KG1 (cell line): ENCODE results near the gene SLC9A2.

Experiments
- DNase-seq: peaks from one replicate; lab custom pipeline; 2025; lab: John Stamatoyannopoulos, UW

Gene SLC9A2

DNA sequence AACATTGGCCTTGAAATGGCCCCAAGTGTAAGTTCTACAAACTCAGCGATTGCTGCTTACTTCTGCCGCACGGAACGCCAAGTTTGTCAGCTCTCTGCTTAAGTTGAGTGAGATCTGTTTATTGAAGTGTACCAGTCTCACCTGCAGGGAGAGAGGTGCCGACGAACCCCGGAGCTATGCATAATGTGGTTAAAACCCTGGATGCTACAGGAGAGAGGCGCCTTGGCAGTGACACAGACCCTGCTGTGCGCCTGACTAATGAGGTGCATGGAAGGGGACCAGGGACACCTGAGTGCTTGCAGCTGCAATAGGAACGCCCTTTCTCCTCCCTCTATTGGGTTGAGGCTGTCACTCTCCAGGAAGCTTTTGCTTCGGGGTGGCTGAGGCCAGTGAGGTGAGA, 979 bp downstream of the SLC9A2 start:
- DNase-seq: no peak

DNA sequence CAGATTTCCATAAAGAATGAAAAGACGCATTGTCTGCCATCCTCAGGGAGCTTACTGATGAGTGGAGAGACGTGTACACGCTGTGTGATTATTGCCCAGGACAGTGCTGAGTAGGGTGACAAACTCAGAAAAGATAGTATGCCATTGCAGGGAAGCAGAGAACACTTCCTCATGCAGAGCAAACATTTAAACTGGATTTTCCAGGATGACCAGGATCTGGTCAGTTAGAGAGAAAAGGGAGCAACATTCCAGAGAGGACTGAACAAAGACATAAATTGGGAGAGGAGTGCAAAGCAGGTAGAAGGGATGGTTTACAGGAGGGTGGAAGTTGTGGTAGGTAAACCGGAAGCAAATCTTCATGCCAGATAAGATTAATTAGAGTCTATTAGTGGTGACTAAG, 2.3 kb downstream of the SLC9A2 start:
- DNase-seq: no peak

DNA sequence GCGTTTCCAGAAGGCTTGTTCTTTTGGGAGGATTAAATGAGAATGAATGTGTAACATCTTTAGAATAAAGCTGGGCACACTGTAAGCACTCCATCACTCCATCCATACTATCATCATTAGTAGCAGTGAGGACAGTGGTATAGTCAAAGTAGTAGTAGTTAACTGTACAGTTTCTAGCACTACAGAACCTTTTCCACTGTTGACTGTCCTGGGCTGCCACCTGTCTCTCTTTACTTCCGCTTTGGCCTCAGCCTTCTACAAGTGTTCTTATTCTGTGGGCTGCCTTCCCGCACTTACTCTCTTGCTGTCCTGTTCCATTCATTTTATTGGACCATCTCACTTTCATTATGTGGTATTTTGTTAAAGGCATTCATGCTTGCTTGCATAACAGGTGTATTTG, 3.3 kb downstream of the SLC9A2 start:
- DNase-seq: no peak

DNA sequence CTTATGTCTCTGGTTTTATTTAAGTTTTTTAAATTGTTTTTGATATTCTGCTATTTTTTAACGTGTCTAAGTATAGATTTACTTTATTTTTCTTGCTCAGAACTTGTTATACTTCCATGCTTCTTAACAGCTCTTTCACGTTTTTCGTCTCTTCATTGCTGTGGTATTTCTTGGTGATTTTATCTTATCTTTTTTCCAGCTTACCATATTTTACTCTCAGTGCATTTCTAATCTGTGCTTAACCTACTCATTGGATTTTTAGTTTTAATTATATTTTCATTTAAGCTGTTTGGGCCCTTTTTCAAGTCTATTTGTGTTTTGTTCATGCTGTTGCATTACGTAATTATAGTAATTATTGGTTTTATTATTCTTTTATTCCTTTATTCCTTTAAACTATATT, 11.1 kb downstream of the SLC9A2 start:
- no peak for DNase-seq

DNA sequence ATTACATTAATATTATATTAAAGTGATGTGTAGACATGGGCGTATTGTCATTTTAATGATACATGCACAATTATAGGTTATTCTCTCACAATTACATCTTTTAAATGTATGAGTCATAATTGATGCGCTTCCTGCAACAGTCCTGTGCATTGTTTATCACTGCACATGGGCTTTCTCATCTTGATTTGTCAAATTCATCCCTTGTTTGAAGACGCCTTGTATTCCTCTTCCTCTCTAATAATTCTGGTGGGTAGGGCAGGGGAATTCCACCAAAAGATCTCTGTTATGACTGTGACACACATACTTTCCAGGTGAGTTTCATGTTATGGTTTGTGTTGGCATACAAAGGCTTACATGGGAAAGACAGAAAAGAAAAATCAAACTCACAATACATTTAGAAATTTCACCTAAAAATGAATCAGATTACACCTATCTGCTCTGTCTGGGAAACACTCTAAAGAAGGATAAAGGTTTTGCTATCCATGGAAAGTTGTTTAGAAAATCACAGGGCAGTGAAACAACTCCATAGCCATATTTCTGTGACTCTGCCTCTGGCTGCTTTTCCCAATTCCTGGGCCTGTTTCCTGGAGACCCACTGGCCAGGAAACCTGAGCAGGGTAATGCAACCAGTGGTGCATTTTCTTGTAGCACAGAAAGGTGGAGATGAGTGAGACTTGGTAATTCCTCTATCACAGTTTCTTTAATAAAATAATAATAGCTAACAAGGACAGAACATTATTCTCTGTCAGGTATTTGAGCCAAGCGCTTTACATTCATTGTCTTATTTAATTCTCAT, 13.2 kb downstream of the SLC9A2 start:
- no peak for DNase-seq

DNA sequence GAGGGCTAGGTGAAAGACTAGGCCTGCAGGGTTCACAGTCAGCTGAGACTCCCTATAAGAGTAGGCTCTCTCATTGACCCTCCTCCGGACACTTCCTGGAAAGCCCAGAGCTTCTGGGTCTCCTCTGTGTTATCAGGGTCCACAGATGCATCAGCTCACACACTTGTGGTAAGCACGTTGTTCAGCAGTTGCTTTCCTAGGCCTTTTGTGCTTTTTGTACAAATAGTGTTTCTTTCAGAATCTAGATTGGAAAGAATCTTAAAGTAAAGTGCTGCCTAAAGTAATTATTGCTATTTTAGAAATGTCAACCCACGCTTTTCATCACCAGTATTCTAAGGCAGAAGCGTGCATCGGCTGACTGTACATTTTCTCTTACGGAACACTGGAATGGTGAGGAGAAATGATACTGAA, 15.5 kb downstream of the SLC9A2 start:
- no peak for DNase-seq

DNA sequence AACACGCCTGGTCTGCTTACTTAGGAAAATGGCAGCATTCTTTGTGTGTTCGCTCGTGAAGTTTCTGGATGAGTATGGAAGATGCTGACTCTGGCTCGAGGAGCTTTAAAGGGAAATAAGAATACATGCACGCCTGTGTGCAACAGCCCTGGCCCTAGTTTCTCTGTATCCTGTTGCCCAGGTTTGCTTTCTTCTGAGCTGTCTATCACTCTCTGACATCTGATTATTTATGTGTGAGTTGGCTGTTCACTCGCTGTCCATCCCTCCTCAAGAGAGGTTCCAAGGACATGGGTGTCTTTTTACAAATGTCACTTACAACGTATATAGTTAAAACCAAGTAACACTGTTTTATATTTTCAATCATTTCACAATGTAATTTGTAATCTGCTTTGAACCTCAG, 16.0 kb downstream of the SLC9A2 start:
- DNase-seq: no peak

DNA sequence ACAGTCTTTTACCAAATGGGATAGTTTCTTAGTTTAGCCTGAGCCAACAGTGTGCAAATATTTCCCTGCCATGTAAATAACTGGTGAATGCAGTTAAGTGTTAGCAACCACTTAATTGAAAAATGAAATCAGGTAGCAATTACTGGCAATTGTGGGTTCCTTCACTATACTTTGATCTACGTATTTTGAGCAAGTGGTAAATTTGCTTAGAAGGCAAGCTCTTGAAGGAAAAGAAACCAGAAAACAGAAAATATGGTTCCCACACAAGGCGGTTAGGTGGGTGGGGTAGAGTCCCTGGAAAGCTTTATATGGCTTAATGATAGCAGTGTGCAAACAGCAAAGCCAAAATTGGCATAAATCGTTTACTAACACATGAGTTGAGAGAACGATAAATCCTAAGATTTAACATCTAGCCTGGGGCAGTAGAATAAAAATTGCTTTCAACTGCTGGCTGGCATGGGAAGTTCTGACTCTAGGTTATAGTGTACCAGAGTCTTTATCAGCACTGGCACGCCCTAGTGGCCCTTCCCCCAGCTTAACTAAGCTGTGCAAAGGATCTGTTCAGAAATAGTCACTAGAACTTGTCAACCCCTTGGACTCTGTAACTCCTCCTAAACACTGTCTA, 17.0 kb downstream of the SLC9A2 start:
- no peak for DNase-seq

DNA sequence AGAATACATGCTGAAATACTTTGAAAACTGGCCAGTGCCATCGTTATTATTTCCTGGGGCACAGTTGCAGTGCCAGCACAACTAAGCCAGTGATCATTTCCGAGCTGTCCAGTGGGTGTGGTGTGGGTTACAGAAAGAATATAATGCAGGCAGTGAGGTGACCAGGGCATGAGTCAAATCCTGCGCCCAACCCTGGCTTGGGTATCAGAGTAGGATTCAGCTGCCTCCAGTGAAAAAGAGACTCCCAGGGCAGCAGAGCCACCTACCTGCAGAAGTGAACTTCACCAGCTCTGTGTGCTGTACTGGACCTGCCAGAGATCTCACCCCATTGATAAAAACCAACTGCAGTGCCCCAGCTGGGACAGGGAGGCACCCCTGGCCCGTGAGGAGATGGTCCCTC, 18.0 kb downstream of the SLC9A2 start:
- DNase-seq: no peak

DNA sequence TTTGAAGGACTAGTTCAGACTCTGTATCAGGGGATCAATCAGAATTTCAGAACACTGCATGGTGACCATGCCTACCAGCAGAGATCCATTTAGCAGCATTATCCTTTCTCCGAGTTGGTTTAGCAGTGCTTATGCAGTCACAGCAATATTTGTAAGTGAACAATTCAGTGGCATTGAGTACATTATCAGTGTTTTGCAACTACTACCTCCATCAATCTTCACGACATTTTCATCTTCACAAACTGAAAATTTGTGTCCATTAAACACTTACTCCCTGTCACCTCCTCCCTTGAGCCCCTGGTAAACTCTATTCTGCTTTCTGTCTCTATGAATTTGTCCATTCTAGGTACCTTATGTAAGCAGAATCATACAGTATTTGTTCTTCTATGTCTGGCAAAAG, 20.1 kb downstream of the SLC9A2 start:
- DNase-seq: no peak

DNA sequence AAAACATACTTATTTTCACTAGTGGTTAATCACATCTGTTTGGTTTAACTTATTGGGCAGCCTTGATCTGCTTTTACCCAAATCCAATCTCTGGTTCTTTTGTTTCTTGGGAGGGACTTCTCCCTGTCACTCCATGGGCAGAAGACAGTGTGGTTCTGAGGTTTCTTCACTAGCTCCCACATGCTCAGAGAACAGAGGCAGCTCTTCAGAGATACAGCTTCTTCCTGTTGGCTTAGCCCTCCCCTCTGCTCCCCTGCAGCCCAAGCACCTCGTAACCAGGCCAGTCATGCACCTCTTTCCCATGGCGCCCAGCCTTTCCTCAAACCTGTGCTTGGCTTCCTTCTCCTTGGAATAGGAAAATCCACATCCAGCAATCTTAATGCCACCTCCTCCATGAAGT, 32.8 kb downstream of the SLC9A2 start:
- no peak for DNase-seq

DNA sequence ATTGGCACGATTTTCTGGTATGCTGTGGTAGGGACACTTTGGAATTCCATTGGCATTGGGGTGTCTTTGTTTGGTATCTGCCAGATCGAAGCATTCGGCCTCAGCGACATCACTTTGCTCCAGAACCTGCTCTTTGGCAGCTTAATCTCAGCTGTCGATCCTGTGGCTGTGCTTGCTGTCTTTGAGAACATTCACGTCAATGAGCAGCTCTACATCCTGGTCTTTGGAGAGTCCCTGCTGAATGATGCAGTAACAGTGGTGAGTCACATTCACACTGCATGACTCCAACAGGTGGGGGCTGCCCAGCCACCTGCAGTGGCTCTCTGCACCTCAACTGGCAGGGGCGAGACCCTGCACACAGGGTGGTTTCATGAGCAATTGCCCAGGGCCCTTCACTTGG, 38.4 kb downstream of the SLC9A2 start:
- DNase-seq: no peak

DNA sequence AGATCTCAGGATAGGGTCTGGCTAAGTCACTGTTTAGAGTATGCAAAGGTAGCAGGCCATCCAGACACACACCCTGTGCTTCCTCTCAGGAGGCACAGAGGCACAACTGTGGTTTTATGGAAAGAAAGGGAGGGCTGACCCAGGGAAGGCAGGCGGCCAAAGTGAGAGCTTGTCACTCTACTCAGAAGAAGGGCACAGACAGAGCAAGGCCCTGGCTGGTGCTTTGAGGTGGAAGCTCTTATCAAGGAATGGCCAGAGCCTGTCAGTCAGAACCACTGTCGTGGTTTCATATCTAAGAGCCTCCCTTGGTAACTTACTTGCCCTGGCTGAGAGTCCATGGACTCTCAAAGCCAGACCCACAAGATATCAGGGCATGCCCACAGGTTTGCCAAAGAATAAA, 40.7 kb downstream of the SLC9A2 start:
- DNase-seq: no peak

DNA sequence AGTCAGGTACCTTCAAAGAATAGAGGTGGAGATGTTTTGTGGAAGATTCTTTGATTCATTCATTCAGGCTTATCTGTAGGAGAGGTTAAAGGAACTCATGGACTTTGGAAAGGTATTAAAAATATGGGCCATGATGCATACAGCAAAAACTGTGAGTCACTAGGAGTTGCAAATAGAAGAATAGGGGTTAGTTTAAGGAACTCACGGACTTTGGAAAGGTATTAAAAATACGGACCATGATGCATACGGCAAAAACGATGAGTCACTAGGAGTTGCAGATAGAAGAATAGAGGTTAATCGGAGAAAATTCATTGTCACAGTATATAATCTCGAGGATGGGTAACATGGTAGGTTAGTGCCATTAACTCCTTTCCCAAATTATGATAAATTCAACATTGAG, 41.2 kb downstream of the SLC9A2 start:
- DNase-seq: no peak

DNA sequence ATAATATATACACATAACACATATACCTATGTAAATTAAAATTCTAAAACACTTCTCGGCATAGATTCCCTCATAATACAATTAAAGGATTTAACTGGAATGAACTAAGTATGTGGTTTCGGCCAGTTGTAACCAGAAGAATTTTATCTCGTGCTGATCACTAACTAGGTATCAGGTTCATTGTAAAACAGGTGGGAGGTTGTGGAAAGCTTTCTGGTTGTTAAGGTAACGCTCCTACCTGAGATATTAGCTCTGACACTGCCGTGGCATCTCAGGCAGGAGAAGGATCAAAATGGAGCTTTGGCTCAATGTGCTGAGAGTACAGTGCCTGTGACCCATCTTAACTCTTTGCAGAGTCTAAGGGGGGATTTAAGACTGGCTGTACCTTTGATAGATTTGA, 42.5 kb downstream of the SLC9A2 start:
- no peak for DNase-seq

DNA sequence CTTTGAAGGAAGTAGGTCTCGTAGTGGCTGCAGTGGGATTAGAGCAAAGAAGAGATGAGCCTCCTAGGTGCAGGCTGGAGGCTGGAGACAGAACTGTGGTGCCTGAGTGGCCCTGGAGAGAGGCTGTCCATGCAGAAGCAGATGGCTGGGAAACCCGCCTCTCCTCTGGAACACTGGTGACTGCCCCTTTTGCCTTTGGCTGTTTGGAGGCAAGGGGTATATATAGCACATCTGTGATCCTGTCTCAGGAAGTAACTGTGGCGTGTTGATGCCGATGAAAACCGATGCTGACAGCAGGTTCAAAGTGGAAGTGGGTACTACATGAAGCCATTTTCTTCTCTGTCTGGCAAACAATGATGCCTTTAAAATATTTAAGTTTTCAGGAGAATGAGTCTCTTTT, 43.5 kb downstream of the SLC9A2 start:
- no peak for DNase-seq

DNA sequence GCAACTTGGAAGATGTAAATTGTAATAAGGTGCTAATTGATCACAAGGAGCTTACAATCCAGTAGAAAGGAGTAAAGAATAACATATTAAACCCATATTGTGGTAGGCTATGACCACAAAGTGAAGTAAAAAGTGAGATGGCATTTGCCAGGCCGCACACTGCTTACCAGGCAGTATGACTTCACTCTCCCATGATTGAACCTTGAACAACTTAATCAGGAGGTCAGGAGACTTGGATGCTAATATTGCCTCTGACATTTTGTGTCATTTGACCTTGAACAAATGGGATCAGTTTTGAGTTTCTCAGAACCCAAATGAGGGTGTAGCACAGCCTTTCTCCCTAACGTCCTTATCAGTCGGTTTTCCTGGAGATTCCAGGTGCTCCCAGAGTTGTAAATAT, 44.0 kb downstream of the SLC9A2 start:
- DNase-seq: no peak

DNA sequence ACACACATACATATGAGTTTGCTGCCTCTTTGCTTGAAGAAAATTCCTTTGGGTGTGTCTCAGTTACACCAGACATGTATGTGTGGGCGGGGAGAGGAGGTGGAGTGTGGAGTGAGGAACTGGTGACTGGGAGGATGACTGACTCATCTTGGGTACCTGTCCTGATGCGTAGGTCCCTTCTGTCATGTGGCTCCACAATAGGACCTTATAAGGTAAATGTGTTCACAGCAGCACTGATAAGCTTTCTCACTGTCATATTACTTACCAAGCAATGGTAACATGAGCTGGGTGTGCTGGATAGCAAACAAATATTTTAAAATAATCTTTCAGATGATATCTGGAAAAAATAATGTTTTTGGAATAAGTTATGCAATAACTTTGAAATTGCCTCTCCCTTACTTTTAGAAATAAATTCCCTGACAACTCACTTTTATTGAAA, 45.1 kb downstream of the SLC9A2 start:
- DNase-seq: no peak

DNA sequence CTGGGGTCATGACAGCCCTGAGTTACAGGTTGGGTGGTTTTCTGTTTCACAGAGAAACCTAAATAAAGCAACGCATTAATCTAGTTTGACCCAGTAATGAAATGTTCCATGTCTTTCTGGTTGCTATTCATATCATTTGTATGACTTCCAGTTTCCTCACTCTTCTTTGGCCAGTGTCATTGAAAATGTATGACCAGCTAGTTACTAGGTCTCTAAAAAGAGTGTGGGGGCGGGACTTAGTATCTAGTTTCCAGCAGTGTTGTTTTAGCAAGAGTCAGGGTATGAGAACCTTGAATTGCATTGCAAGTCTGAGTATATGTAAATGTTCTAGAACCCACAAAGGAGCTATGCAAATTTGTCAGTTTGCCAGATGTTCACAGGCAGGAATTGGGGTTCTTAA, 47.7 kb downstream of the SLC9A2 start:
- DNase-seq: no peak

DNA sequence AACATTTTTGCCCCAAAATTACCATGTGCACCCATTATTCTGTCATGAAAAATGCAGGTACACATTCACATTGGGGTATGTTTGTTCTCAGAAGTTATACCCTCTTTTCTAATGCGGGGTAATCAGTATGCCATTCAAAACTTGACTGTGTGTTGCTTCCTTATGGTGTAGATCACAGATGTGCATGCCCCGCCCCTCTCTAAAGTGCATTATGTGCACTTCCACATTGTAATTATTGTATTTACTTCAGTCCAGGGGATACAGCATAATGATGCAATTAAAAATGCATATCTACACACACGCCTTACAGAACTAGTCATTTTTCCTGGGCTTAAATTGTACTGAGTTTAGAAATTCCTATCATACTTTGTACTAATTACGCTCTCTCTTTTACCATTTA, 48.8 kb downstream of the SLC9A2 start:
- DNase-seq: no peak

DNA sequence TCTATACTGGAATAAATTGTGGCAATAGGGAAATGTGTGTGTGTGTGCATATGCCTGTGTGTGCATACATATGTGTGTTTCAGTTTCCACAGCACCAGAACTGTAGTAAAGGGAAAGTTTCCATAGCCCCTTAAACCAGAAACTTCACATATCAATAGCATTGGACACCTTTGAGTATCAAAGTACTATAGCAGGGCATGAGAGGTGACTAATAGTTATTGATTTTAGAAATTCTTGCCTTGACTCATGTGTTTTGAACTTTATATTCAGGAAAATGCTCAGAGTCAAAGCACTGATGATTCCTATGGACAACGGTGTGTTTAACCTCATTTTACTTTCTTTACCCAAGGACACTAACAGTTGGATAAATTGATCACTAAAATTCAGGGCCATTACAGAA, 50.0 kb downstream of the SLC9A2 start:
- DNase-seq: no peak

DNA sequence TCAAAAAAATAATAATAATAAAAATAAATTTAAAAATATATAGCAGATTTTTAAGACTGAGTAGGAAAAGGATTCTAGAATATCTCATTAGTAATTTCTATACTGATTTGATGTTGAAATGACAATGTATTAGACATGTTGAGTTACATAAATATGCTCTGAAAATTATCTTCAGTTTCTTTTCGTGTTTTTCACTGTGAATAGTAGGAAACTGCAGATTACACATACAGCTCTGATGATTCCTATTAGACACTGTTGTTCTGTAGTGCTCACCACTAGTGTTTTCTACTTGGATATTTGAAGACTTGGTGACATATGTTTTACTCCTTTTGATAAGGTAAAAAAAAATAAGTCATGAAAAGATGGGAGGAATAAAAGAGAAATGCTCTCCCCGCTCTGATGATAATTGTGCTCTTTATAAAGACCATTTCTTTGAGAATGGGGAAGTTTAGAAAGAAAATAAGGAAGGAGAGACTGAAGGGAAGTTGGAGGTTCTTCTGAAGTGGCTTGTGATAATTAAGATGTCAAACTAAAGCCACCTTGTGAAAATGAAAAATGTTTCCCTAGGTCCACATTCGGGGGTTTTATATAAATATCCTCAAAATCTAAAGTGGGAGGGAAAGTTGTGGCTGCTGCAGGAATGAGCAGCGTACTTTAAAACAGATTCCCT, 52.9 kb downstream of the SLC9A2 start:
- DNase-seq: peak; percentile 33

DNA sequence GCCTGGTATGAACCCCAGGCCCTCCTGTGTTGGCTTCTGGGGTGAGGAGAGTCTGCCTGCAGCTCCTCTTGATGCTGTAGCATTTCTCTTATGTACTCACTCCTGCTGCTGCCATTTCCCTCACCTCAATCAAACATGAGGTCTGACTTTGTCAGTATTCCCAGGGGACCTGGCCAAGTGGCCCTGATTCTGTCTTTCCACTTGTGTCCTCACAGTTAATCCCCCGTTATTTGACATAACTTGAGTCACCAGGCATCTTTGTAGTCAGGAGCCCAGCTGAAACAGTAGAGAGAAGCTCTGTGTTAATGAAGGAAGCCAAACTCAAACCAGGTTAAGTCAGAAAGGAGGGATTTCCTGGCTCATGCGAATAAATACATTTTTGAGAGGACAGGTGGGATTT, 55.0 kb downstream of the SLC9A2 start:
- no peak for DNase-seq
